ENCODE results near the gene LRRC71.

DNA sequence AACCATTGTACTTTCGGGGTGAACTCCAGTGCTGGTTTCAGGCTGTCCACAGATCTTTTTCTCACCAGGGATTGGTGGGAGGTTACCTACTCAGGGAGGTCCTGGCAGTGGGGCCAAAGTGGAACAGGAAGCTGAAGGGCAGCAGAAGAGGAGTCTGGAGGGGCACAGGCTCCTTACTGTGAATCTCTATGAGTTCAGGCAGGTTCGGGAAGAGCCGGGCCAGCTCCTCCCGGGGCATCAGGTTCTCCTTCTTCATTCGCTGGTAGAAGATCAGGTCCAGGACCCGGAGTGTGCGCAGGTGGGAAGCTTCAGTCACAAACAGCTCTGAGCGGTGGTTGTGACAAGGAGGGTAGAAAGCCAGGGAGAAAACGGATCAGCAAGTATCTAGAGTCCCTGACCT lies 26.7 kb downstream of the LRRC71 start:
- no peak for TF ChIP-seq CTCF (IDR thresholded peaks at IDR 0.05; ENCODE audit: low read depth, low read length)
- TF ChIP-seq EZH2phosphoT487 (IDR thresholded peaks at IDR 0.05; ENCODE audit: low read depth), result no peak
